NAMALWA (cell line): ENCODE measurements around the gene SNX30.
A peak's percentile ranks its signal among the peaks of the same experiment; 100 is the strongest.

Experiments used
- DNase-seq: peaks from one replicate; pipeline ENCODE4 v3.0.0-alpha.2; 2015; ENCODE audit warnings: low spot score

The SNX30 gene

DNA sequence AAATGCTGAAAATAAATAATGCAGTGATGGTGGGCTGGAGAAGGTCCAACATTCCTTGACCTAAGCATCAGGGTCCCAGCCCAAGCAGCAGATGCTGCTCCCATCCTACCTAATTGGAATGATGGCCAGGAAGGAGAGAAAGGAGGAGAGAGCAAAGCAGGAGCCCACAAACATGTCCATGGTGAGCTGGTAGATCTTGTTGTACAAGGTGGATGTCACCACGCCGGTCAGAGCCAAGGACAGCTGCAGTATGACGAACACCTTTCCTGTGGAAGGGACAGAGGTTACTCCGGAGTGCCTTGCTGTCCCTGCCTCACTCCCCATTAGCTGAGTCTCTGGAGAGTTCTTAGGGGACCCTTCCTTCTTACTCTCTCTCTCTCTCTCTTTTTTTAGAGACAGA lies 135.8 kb downstream of the SNX30 start:
- DNase-seq, result no peak

DNA sequence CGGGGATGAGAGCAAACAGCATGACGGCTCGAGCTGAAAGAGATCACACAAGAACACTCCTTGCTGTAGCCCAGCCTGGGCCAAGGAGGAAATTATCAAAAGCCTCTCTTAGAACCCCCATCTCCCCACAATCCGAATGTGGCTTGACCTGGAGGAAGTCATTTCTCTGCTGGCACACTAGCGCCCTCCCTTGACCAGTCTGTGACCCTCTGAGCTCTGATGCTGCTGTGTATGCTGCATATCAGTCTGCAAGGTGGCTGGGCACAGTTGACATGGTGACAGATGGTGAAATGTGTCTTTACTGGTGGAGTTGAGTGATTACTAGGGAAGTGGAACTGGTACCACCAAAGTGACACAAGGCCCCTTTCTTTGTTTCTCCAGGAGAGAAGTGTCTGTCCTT lies 136.8 kb downstream of the SNX30 start:
- peak; percentile 31 for DNase-seq

DNA sequence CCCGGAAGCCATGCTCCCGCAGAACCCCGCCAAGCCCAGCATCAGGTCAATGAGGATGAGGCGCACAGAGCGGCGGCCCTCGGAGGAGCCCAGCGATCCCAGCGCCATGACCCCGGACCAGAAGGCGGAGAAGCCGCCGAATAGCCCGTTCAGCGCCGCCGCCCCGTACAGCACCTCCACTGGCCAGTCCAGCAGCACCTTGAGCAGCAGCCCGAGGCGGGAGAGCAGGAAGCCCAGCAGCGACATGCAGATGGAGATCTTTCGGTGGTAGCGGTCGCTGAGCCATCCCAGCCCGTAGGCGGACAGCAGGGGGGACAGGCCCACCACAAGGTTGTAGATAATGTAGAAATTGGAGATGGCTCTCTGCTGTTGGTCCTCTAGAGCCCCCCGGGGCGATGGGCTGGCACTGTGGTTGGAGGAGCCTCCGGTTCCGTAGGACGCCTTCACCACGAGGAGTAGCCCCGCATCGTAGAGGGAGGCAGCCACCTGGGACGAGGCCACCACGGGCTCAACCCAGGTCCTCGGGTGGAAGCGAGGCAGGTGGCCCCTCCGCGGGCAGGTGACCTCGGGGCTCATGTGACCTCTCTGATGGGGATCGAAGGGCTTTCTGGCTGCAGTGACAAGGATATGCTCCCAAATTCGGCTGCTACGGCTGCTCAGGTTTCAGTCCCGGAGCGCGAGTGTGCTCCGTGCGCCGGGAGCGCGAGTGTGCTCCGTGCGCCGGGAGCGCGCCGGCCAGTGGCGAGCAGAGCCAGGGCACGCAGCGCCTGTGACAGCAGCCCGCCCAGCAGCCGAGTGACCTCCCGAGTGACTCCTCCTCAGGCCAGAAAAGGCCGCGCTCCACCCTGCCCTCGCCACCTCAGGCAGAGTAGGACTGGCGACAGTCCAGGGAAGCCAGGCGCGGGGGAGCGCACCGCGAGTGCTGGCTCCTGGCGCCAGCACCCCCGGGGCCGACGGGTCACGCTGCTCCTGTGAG lies 139.8 kb downstream of the SNX30 start, which contains the start of gene SLC46A2:
SLC46A2 (minus strand) TSS at position 771 of the 976 bp plus-strand sequence; CDS start at position 576, 195 bp downstream.
- DNase-seq, result no peak

DNA sequence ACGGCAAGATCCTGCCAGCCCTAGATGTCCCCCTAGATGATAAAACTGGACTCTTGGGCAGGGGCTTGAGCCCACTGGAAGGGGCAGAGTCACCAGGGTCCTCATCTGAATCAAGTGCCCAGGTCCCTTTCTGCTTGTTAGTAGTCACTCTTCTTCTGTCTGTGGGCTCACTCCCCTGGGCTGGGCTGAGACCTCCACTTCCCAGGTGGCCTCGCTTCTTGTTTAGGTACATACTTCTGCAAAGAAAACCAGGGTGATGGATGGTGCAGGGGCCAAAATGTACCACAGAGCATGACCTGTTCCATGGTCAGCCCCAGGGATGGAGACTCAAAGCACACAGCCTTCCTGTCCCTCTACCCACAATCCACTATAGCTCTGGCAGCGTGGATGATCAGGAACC lies 141.0 kb downstream of the SNX30 start:
- no peak for DNase-seq

DNA sequence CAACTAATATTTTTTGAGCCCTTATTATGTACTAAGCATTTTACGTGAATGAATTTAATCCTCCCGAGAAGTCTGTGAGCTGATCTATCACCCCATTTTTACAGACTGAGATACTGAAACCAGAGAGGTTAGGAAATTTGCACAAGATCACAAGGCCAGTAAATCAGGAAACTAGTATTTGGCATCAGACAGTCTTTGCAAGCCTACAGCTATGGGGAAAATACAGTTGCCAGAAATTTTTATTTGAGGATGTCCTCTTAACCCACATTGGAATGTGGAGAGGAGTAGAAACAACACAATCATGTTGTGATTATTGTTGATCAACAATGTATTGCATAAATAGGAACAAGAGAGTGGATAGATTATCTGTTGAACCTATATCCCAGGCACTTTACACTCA lies 142.4 kb downstream of the SNX30 start:
- DNase-seq, result no peak

DNA sequence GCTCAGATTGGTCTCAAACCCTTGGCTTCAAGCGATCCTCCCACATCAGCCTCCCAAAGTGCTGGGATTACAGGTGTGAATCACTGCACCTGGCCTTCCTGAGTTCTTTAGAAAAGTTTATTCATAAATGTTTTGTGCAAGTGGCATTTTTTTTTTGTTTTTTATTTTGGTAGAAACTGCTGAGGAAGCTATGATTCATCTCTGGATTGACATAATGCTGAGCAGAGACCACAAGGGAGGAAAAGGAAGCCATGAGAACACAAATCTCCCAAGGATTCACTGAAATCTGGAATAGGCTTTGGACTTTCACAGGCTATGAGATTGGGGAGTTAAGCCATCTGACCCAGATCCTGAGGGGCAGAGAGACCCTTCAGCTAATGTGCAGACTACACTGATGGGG lies 143.5 kb downstream of the SNX30 start:
- no peak for DNase-seq

DNA sequence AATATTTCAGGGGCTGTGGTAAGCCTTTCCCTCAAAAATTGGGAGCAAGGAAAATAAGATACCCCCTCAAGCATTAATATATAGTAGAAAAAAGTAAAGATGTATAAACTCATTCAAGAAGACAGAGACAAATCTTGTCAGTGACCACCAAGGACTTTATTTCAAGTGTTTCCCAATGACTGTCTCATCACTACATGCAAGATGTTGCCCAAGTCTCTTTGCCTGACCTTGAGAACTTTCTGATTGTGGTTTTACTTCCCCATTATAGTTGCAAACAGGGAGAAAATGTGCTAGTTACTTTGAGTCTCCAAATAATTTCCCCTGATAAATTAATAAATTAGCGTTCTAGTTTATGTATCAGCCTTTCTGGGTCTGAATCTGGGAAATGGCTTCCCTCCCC lies 144.1 kb downstream of the SNX30 start:
- no peak for DNase-seq

DNA sequence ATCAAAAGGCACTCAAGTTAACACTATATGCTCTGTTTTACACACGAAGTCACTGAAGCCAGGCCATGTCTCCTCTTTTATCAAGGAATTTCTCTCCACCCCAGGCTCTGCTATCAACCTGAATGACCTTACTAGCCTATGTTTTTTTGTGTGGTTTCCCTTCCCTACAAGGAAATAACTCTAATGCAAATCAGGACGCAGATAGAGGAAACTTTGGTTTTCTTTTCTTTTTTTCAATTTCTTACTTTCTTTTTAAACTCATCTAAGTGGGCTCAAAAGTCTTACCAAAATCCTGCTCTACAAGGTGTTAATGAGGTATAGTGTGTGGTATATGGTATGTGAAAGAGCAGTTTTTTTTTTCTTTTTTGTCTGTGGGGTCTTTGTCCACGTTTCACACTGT lies 145.6 kb downstream of the SNX30 start:
- DNase-seq, result no peak

DNA sequence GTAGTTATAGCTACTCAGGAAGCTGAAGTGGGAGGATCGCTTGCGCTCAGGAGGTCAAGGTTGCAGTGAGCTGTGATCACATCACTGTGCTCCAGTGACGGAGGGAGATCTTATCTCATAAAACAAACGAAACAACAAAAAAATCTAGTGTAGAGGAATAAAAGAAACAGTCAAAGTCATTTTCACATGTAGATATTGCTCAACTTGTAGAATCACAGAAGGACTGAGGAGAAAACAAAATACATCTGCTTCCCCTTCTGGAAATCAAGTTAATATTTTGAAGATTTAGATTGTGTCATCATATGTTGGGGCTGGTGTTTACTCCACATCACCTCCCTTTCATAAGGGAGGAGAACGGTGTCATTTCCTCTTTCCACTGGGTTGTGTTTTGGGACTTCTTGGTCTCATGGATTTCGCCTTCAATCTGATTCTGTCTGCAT lies 148.3 kb downstream of the SNX30 start:
- DNase-seq, result no peak

DNA sequence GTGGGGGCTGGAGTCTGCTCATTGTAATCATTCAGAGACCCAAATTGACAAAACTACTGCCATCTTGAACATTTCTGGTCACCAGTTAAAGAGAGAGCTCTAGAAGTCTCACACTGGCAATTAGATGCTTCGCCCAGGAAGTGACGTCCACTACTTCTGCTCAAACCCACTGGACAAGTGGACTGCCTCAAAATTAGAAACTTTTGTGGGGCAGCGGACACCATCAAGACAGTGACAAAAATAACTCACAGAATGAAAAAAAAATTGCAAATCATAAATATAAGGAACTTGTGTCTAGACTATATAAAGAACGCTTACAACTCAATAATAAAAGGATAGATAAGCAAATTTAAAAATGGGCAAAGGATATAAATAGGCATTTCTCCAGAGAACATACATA lies 149.9 kb downstream of the SNX30 start:
- DNase-seq, result no peak

DNA sequence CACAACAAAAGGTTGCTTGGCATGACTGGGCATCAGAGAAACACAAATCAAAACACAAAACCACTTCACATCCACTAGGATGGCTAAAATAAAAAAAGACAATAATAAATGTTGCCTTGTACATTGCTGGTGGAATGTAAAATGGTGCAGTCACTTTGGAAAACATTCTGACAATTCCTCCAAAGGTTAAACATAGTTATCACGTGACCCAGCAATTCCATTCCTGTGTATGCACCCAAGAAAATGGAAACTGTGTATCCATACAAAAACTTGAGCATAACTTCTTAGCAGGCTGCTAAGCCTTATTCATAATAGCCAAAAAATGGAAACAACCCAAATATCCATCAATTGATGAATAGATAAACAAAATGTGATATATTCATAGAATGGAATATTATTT lies 150.3 kb downstream of the SNX30 start:
- DNase-seq, result no peak

DNA sequence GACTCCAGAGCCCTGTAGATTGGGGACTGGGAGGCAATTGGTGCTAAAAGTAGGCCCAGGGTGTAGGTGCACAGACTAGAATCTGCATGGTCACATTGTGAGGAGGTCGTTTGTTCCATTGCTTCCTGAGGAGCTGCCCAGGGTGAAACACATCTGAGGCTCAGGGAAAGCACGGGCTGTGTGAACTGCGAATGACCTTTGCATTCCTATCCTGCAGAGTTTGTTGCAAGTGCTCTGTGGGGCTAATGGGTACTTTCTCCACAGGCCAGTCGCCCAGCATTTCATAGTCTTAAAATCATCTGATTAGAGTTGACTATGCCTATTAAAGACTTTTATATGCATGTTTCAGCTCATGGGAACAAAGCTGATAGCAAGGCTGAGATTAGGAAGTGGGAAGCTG lies 154.5 kb downstream of the SNX30 start:
- DNase-seq, result no peak

DNA sequence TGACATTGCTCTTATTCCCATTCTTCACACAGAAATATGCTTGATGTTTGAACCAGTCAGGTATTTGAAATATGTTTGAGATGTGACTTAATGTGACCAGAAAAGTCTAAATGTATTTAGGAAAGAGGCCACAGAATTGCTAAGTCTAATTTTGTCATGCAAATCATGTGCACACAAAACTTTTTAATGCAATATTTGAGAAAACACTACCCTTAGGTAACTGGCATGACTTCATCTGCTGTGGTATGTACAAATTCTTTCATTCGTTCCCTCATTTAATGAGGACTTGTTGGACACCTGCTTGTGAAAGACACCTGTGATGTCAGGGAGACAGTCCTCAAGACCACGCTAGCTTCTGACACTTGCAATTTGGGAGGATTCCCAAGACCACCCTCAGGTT lies 161.2 kb downstream of the SNX30 start:
- no peak for DNase-seq

DNA sequence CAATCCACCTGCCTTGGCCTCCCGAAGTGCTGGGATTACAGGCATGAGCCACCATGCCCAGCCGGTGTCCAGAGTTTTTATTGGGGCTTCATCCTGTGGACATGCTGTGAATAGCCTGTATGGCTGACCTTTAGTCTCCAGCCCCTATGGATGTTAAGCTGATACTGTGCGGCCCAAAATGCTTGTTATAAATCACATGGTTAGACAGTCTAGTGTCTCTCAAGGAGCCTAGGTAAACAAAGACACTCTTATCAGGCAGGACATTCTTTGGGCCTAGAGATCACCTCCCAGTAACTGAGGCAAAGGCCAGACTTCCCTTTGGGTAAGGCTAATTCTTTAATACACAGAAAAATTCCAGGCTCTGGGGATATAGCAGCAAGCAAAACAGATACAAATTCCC lies 162.1 kb downstream of the SNX30 start:
- no peak for DNase-seq

DNA sequence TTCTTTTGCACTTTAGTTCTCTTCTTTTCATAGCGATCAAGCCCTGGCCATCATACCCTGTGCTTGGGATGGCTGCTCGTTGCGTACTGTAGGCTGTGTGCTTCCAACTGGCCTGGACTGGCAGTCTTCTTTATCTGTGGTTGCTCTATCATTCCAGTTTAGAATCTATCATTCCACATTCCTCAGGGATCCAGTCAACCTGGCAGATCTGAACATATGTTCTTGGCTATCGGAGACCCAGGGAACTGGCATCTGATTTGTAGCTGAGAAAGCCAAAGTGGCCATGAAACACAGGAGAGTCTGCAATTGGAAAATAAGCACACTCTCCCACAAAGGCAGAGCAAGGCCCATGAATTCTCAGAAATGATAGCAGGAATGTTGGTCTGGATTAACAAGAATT lies 162.8 kb downstream of the SNX30 start:
- no peak for DNase-seq

DNA sequence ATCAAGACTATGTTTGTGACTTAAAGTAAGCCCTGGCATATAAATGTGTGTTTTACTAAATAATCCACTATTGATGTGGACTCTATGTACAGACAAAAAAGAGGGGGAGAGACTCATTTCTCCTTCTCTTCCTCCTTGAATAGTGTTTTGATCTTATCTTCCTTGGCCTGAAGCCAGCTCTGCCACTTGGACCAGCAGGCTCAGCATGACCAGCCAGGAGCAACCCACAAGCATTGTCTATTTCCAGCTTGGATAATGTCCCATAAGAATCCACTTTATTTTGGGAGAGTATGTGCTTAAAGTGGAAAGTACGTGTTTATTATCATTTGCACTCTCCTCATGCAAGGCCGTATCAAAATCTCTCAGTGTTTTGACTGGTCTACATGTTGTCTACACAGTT lies 164.0 kb downstream of the SNX30 start:
- no peak for DNase-seq

DNA sequence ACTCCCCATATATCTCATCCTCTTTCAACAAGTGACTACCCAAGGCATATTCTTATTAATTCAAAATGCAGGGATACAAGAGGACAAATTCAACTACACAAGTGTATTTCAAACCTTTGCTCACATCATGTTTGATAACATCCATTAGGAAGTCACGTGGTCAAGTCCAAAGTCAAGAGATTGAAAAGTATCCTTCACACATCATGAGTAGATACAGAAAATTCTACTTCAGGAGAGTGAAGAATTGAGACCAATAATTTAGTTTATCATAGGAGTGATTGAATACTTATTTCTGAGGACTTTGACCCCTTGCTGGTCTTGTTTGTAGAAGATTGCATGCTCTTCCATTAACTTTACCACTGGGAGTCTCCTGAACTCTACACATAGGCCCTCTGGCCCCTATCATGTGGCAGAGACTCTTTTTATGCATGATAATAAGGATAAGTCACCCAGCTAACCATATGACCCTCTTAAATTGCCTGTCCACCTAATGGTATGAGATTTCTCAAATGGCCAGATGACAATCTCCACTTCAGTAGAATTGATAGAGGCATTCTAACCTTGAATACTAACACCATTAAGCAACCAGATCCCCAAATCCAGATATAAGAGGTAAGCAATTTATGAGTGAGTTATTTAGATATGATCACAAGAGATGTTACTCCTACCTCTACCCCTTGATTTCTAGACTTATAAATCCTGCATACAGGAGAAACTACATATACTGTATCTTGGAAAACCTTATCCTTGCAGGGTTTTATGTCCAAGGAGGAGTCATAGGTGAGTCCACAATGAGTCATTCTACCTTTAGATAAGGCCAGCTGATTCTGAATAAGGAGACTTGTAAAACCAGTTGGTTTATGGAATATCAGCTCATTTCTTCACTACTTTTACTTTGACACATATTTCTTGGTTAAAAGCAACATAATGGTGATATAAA lies 166.8 kb downstream of the SNX30 start:
- DNase-seq, result no peak

DNA sequence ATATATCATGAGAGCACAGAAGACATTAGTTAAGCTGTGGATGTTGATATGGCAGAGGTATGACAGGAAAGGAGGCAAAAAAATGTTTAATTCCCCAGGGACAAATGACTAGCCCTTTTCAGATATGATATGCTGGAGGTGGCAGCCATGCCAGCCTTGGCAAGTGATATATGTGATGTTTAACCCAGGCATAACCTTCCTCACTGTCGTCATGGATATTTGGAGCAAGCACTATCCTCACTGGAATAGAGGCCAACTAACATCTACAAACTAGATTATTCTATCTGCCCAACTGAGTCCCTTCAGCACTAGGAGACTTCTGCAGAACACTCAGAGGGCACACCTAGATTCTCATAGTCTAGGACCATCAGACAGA lies 167.4 kb downstream of the SNX30 start:
- DNase-seq, result no peak

DNA sequence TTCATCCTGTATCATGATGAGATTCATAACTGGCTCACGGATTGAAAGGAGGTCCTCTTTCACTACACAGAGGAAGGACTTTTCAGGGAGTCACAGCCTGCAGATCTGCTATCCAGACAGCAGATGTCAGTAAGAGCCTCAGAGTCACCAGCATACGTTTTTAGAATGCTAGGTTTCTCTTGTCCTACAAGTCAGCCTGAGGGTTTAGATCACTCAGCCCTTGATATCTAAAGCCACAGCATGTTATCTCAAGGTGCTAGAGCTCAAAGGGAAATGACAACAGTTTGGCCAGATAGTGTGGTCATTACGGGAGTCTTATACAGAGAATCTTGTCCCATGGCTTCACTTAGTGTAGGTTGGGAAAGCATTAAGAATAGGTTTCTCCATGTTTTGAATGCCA lies 171.0 kb downstream of the SNX30 start:
- DNase-seq, result peak; percentile 64
